Ishikawa (cell line): ENCODE data around the gene IKZF2.
A peak's percentile ranks its signal among the peaks of the same experiment; 100 is the strongest.

Experiments
- CEBPB ChIP-seq: IDR thresholded peaks from 2 replicates; pipeline ENCODE4 v1.6.1; 2012
- CREB1 ChIP-seq: IDR thresholded peaks from 2 replicates; pipeline ENCODE4 v1.6.1; 2012; ENCODE audit warnings: low read depth
- EGR1 ChIP-seq: IDR thresholded peaks from 2 replicates; pipeline ENCODE4 v1.6.1; 2012
- EP300 ChIP-seq: IDR thresholded peaks from 2 replicates; pipeline ENCODE4 v1.6.1; 2012; ENCODE audit warnings: borderline replicate concordance
- FOXM1 ChIP-seq: IDR thresholded peaks from 2 replicates; pipeline ENCODE4 v1.6.1; 2012; ENCODE audit warnings: low read depth, borderline replicate concordance
- MAX ChIP-seq: IDR thresholded peaks from 2 replicates; pipeline ENCODE4 v1.6.1; 2012
- NFIC ChIP-seq: IDR thresholded peaks from 2 replicates; pipeline ENCODE4 v1.6.1; 2012
- RAD21 ChIP-seq: IDR thresholded peaks from 2 replicates; pipeline ENCODE4 v1.6.1; 2012; ENCODE audit warnings: low read depth
- REST ChIP-seq: IDR thresholded peaks from 2 replicates; pipeline ENCODE4 v1.6.1; 2012; ENCODE audit warnings: low read depth, mild to moderate bottlenecking
- TAF1 ChIP-seq: IDR thresholded peaks from 2 replicates; pipeline ENCODE4 v1.6.1; 2012; ENCODE audit warnings: low read depth, mild to moderate bottlenecking
- TCF12 ChIP-seq: IDR thresholded peaks from 2 replicates; pipeline ENCODE4 v1.6.1; 2012; ENCODE audit warnings: low read depth
- TEAD4 ChIP-seq: IDR thresholded peaks from 2 replicates; pipeline ENCODE4 v1.6.1; 2012
- USF1 ChIP-seq: IDR thresholded peaks from 2 replicates; pipeline ENCODE4 v1.6.1; 2012
- YY1 ChIP-seq: IDR thresholded peaks from 2 replicates; pipeline ENCODE4 v1.6.1; 2012; ENCODE audit warnings: low read depth
- ZBTB7A ChIP-seq: IDR thresholded peaks from 2 replicates; pipeline ENCODE4 v1.6.1; 2012; ENCODE audit warnings: low read depth

IKZF2 gene

GRCh38 chr2:213129311-213129710, 22.1 kb downstream of the IKZF2 start:
- no peak for TF ChIP-seq ZBTB7A
- no peak for TF ChIP-seq EP300
- TF ChIP-seq TCF12 = no peak
- no peak for TF ChIP-seq YY1
- no peak for TF ChIP-seq FOXM1
- no peak for TF ChIP-seq TEAD4
- no peak for TF ChIP-seq MAX
- TF ChIP-seq CEBPB = no peak

GRCh38 chr2:213125646-213126347, 25.6 kb downstream of the IKZF2 start:
- TF ChIP-seq NFIC (no peak), USF1 (no peak), YY1 (no peak), EGR1 (no peak), TAF1 (no peak), CEBPB (no peak), TEAD4 (no peak), EP300 (no peak), MAX (no peak), CREB1 (no peak), RAD21 (no peak)

GRCh38 chr2:213122725-213123124, 28.7 kb downstream of the IKZF2 start:
- TF ChIP-seq USF1 (peak; percentile 77), MAX (peak; percentile 65), EP300 (no peak), NFIC (no peak)

GRCh38 chr2:213121690-213122089, 29.7 kb downstream of the IKZF2 start:
- TF ChIP-seq RAD21 = no peak
- TF ChIP-seq CREB1 = no peak
- no peak for TF ChIP-seq TCF12
- TF ChIP-seq TEAD4 = no peak
- TF ChIP-seq TAF1 = no peak
- TF ChIP-seq MAX = no peak
- TF ChIP-seq YY1 = no peak
- no peak for TF ChIP-seq REST
- no peak for TF ChIP-seq ZBTB7A
- no peak for TF ChIP-seq EGR1
- no peak for TF ChIP-seq USF1
- TF ChIP-seq FOXM1 = no peak
- no peak for TF ChIP-seq EP300
- no peak for TF ChIP-seq NFIC
- no peak for TF ChIP-seq CEBPB

GRCh38 chr2:213119061-213119809, 32.2 kb downstream of the IKZF2 start:
- TF ChIP-seq REST = no peak
